H9 (cell line): ENCODE data around the gene AATK. TPM values are rescaled to one million over a fixed set of nuclear protein-coding genes. Genes with fewer than 3 reads are reported as not detected.

Source experiments
- DNase-seq: peaks from one replicate; pipeline ENCODE4 v3.0.0-alpha.2; 2017
- H2AFZ ChIP-seq: one replicate; pipeline ENCODE4 v1.6.1; 2013; ENCODE audit warnings: mild to moderate bottlenecking, low read length, control low read depth, moderate library complexity
- H2AK5ac ChIP-seq: 2 replicates; pipeline ENCODE4 v1.6.1; 2013; ENCODE audit warnings: low read length, control low read depth, mixed read lengths; ENCODE audit not compliant: insufficient read length
- H2BK120ac ChIP-seq: one replicate; pipeline ENCODE4 v1.6.1; 2013; ENCODE audit warnings: low read depth, mild to moderate bottlenecking, low read length, control low read depth, inconsistent platforms; ENCODE audit not compliant: poor library complexity, severe bottlenecking
- H2BK12ac ChIP-seq: 2 replicates; pipeline ENCODE4 v1.6.1; 2013; ENCODE audit warnings: low read length, control low read depth, mixed read lengths, low read depth; ENCODE audit not compliant: insufficient read length
- H2BK15ac ChIP-seq: 2 replicates; pipeline ENCODE4 v1.6.1; 2013; ENCODE audit warnings: low read depth, low read length, control low read depth
- H2BK20ac ChIP-seq: one replicate; pipeline ENCODE4 v1.6.1; 2013; ENCODE audit warnings: low read depth, mild to moderate bottlenecking, low read length, control low read depth, inconsistent platforms; ENCODE audit not compliant: poor library complexity, severe bottlenecking
- H2BK5ac ChIP-seq: 2 replicates; pipeline ENCODE4 v1.6.1; 2013; ENCODE audit warnings: low read length, control low read depth, mixed read lengths; ENCODE audit not compliant: insufficient read length
- H3K14ac ChIP-seq: 2 replicates; pipeline ENCODE4 v1.6.1; 2013; ENCODE audit warnings: low read length, control low read depth; ENCODE audit not compliant: insufficient read depth
- H3K18ac ChIP-seq: 2 replicates; pipeline ENCODE4 v1.6.1; 2013; ENCODE audit warnings: low read depth, mild to moderate bottlenecking, mixed read lengths, low read length, control low read depth; ENCODE audit not compliant: insufficient read length
- H3K23ac ChIP-seq: 2 replicates; pipeline ENCODE4 v1.6.1; 2013; ENCODE audit warnings: low read length, control low read depth, mixed read lengths, low read depth; ENCODE audit not compliant: insufficient read length
- H3K23me2 ChIP-seq: 2 replicates; pipeline ENCODE4 v1.6.1; 2013; ENCODE audit warnings: low read depth, mild to moderate bottlenecking, mixed read lengths, low read length, control low read depth; ENCODE audit not compliant: insufficient read length, poor library complexity, severe bottlenecking
- H3K27ac ChIP-seq: 2 replicates; pipeline ENCODE4 v1.5.1; 2013; ENCODE audit warnings: low read length, control low read depth, mixed read lengths, low read depth; ENCODE audit not compliant: insufficient read length
- H3K27me3 ChIP-seq: 2 replicates; pipeline ENCODE4 v1.6.1; 2013; ENCODE audit warnings: low read length, control low read depth, inconsistent platforms; ENCODE audit not compliant: insufficient read depth
- H3K4ac ChIP-seq: 2 replicates; pipeline ENCODE4 v1.6.1; 2013; ENCODE audit warnings: low read depth, mild to moderate bottlenecking, control low read depth, inconsistent platforms, low read length, moderate library complexity
- H3K4me1 ChIP-seq: 2 replicates; pipeline ENCODE4 v1.6.1; 2013; ENCODE audit warnings: low read length, control low read depth, inconsistent platforms; ENCODE audit not compliant: insufficient read depth
- H3K4me2 ChIP-seq: 2 replicates; pipeline ENCODE4 v1.6.1; 2013; ENCODE audit warnings: low read length, control low read depth, mixed read lengths; ENCODE audit not compliant: insufficient read length, insufficient read depth
- H3K56ac ChIP-seq: 2 replicates; pipeline ENCODE4 v1.6.1; 2013; ENCODE audit warnings: low read depth, mild to moderate bottlenecking, mixed read lengths, low read length, control low read depth; ENCODE audit not compliant: insufficient read length
- H3K79me1 ChIP-seq: 2 replicates; pipeline ENCODE4 v1.6.1; 2013; ENCODE audit warnings: low read depth, mild to moderate bottlenecking, moderate library complexity, low read length, control low read depth, inconsistent platforms; ENCODE audit not compliant: insufficient read depth, poor library complexity, severe bottlenecking
- H3K79me2 ChIP-seq: 2 replicates; pipeline ENCODE4 v1.6.1; 2013; ENCODE audit warnings: low read length, control low read depth, inconsistent platforms; ENCODE audit not compliant: insufficient read depth
- H3K9ac ChIP-seq: 2 replicates; pipeline ENCODE4 v1.6.1; 2013; ENCODE audit warnings: low read length, control low read depth, mixed read lengths; ENCODE audit not compliant: insufficient read length; ENCODE audit errors: extremely low read depth
- H3K9me3 ChIP-seq: one replicate; pipeline ENCODE4 v1.6.1; 2013; ENCODE audit warnings: low read depth, low read length, inconsistent platforms; ENCODE audit not compliant: control insufficient read depth
- H3T11ph ChIP-seq: one replicate; pipeline ENCODE4 v1.6.1; 2013; ENCODE audit warnings: mild to moderate bottlenecking, low read length, control low read depth, inconsistent platforms
- H4K20me1 ChIP-seq: one replicate; pipeline ENCODE4 v1.6.1; 2013; ENCODE audit not compliant: control insufficient read depth, insufficient read length, insufficient read depth
- H4K5ac ChIP-seq: 2 replicates; pipeline ENCODE4 v1.6.1; 2013; ENCODE audit warnings: low read depth, mild to moderate bottlenecking, mixed read lengths, low read length, control low read depth; ENCODE audit not compliant: insufficient read length
- H4K8ac ChIP-seq: replicated peaks from 2 replicates; pipeline ENCODE4 v1.6.1; 2013; ENCODE audit warnings: low read length, control low read depth, mixed read lengths, low read depth; ENCODE audit not compliant: insufficient read length
- H4K91ac ChIP-seq: 2 replicates; pipeline ENCODE4 v1.6.1; 2013; ENCODE audit warnings: low read depth, mild to moderate bottlenecking, moderate library complexity, mixed read lengths, low read length, control low read depth; ENCODE audit not compliant: insufficient read length
- H3K27ac Mint-ChIP-seq, 3 experiments: 2 replicates in 2 of 3; 3 replicates in 1 of 3; pipeline ENCODE4 v1.8.0; 2020 to 2021; ENCODE audit warnings: mixed read lengths in 3 of 3, mild to moderate bottlenecking in 1 of 3, moderate library complexity in 1 of 3
- H3K27me3 Mint-ChIP-seq: 2 replicates; pipeline ENCODE4 v1.8.0; 2021; ENCODE audit warnings: low read depth, mild to moderate bottlenecking, moderate library complexity, mixed read lengths
- H3K36me3 Mint-ChIP-seq, 3 experiments: 2 replicates in 2 of 3; 3 replicates in 1 of 3; pipeline ENCODE4 v1.8.0; 2020 to 2021; ENCODE audit warnings: low read depth in 3 of 3, mixed read lengths in 3 of 3; ENCODE audit not compliant: insufficient read depth in 1 of 3
- H3K4me1 Mint-ChIP-seq, 2 experiments: 2 replicates each; pipeline ENCODE4 v1.8.0; 2020; ENCODE audit warnings: mixed read lengths in 2 of 2
- H3K4me3 Mint-ChIP-seq, 2 experiments: 2 replicates in 1 of 2; 3 replicates in 1 of 2; pipeline ENCODE4 v1.8.0; 2020 to 2021; ENCODE audit warnings: mild to moderate bottlenecking in 2 of 2, mixed read lengths in 2 of 2, moderate library complexity in 1 of 2
- H3K9me3 Mint-ChIP-seq, 2 experiments: 2 replicates in 1 of 2; 3 replicates in 1 of 2; pipeline ENCODE4 v1.8.0; 2020; ENCODE audit warnings: mild to moderate bottlenecking in 2 of 2, mixed read lengths in 2 of 2, moderate library complexity in 1 of 2
- CTCF ChIP-seq: fragments of 200-600 bp; sonication (generic); conservative IDR thresholded peaks from 3 replicates; pipeline ENCODE4 v1.8.0; 2021; ENCODE audit warnings: antibody characterized with exemption, mild to moderate bottlenecking
- WGBS: extraction: QIAGEN DNeasy Blood & Tissue Kit; methylation state at CpG from one replicate; pipeline ENCODE4 v1.1.7; 2013; ENCODE audit warnings: missing lambda C conversion rate, low lambda C conversion rate, mixed read lengths; ENCODE audit not compliant: insufficient read length; ENCODE audit errors: extremely low coverage; 5-methylcytosine and 5-hydroxymethylcytosine counted together
- total RNA-seq: library from RNA; stranded (reverse); gene quantifications from 2 replicates; pipeline ENCODE4 v1.2.1, GENCODE V29; 2021

The AATK gene
- total RNA-seq, 1 experiment from 2014 or later, result 2.4 TPM

GRCh38 chr17:81115219-81115618 is 50.8 kb downstream of the AATK start:
- no peak overlapping the region; the same call in 1 of the 2 replicates for H3K14ac ChIP-seq
- no peaks in the 10 kb centered on the region for H3K23me2 ChIP-seq
- H3K4me1 ChIP-seq, result no peaks in the 10 kb centered on the region
- H3K4me3 Mint-ChIP-seq, result no peak overlapping the region
- no peak overlapping the region; a peak in 1 of 7 replicates for H3K27ac Mint-ChIP-seq
- H3K23ac ChIP-seq, result no peak overlapping the region
- H3T11ph ChIP-seq, result no peak overlapping the region
- H4K8ac ChIP-seq, result no peak overlapping the region
- no peaks in the 10 kb centered on the region; the same call in 1 of the 2 replicates for H3K27me3 Mint-ChIP-seq
- H3K4me2 ChIP-seq, result no peak overlapping the region
- no peak overlapping the region for H2BK120ac ChIP-seq
- H2BK20ac ChIP-seq, result no peak overlapping the region
- no peak overlapping the region for H2BK5ac ChIP-seq
- no peak overlapping the region for H4K5ac ChIP-seq
- H3K27ac ChIP-seq, result no peak overlapping the region
- no peaks in the 10 kb centered on the region for H3K79me2 ChIP-seq
- TF ChIP-seq CTCF, result no peak
- no peak overlapping the region for H4K91ac ChIP-seq
- H3K4me1 Mint-ChIP-seq, result peaks cover 5 to 12% of the 10 kb centered on the region in 2 experiments
- no peak overlapping the region for H2AK5ac ChIP-seq
- no peak overlapping the region for H2BK15ac ChIP-seq
- no peak overlapping the region for H3K18ac ChIP-seq
- no peak overlapping the region for H3K4ac ChIP-seq
- no peaks in the 10 kb centered on the region; a peak in 1 of 7 replicates for H3K36me3 Mint-ChIP-seq
- no peak overlapping the region for H3K9ac ChIP-seq
- no peak overlapping the region for H2BK12ac ChIP-seq
- H3K56ac ChIP-seq, result no peak overlapping the region
- H3K9me3 Mint-ChIP-seq, result no peaks in the 10 kb centered on the region
- no peaks in the 10 kb centered on the region for H3K9me3 ChIP-seq
- no peaks in the 10 kb centered on the region for H3K27me3 ChIP-seq
- no peak for DNase-seq
- H2AFZ ChIP-seq, result no peak overlapping the region
- no peaks in the 10 kb centered on the region for H3K79me1 ChIP-seq
- no CpG with 5 or more reads among the region's 11 CpGs for WGBS
- no peaks in the 10 kb centered on the region for H4K20me1 ChIP-seq
